Activated CD8-positive, alpha-beta memory T cell treated with anti-CD3 and anti-CD28 coated beads for 36 hours (primary cell): ENCODE results near the gene HSPE1. TPM values are rescaled to one million over a fixed set of nuclear protein-coding genes. Genes with fewer than 3 reads are reported as not detected.
"Not testable (repeated sequence)": the region's sequence is repeated elsewhere in the genome, so short reads cannot be mapped to it uniquely, and the experiment has no call there.

Experiments used
- CTCF ChIA-PET: fragments of 350-600 bp; sonication (Branson Sonifier 250); formaldehyde crosslinking; loops from one replicate; lab custom pipeline; 2021; ENCODE audit warnings: antibody characterized with exemption; lab: Charles Lee
- POLR2A ChIA-PET: fragments of 350-600 bp; sonication (Branson Sonifier 250); formaldehyde crosslinking; loops from one replicate; lab custom pipeline; 2021; ENCODE audit warnings: antibody characterized with exemption; lab: Charles Lee
- total RNA-seq, 2 experiments: library from RNA; stranded (reverse); gene quantifications; one replicate each; pipeline ENCODE4 v1.2.3, GENCODE V29; 2021

HSPE1 gene
- total RNA-seq, 2 experiments from 2014 or later = 479 to 516 TPM

DNA sequence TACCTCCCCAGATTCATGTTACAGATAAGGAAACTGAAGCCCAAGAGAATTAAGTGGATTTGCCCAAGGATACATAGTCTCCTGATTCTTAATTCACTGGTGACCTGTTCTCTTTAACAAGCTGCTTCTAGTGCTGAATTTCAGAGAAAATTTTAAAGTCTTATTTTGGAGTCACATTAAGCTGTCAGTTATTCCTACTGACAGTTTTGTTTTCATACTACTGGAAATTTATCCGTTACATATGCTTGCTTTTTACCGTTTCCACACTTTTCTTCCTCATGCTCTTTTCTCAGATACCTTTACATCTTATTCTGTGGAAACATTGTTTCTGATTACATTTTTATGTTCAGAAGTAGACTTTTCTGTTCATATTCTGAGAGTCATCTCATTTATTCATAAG, 17.0 kb downstream of the HSPE1 start:
- CTCF ChIA-PET = interaction anchor here (1.1 kb wide), 1 partner anchor 11 kb away, joined by 4 read pairs; no protein-coding TSS in a partner anchor
- POLR2A ChIA-PET = interaction anchor here (1.4 to 3.6 kb wide), 3 partner anchors 15 to 188 kb away, joined by 4 to 54 read pairs (median 7); partner anchors contain the start of genes HSPD1, HSPE1 and MARS2

DNA sequence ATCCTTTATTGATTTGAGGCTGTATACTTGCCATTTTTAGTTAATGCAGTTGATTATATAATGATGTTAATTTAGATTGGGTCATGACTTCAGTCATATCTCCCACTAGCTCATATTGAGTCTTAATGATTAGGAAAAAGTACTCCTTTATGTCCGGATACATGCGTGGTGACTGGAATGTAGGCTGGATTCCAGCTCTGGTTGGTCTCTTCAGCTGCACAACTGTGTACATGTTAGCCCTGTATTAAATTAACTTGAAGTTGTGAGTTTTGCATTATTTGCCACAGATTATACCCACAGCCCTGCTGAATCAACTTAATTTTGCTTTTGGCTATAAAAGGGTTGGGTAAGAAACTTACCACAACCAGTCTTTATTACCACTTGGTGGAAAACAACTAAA, 38.2 kb downstream of the HSPE1 start:
- ChIA-PET POLR2A (no interaction called here), CTCF (no interaction called here)

DNA sequence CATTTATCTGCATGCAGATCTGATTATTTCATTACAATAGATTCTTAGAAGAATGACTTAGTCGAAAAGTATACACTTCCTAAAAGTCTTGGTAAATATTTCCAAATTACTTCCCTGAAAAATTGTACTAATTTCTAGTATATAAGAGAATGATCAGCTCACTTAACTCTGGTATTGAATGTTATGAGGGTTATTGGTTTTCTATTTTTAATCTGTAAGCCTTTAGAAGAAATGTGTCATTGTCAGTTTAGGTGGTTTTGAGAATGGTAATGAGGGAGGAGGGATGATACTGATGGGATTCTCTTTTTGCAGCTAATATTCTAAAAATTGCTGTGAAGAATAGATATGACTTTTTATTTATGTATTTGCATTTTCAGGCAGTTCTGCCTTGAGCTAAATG, 39.6 kb downstream of the HSPE1 start:
- POLR2A ChIA-PET = interaction anchor here (0.6 kb wide), 1 partner anchor 47 kb away, joined by 4 read pairs; no protein-coding TSS in a partner anchor
- CTCF ChIA-PET = no interaction called here

DNA sequence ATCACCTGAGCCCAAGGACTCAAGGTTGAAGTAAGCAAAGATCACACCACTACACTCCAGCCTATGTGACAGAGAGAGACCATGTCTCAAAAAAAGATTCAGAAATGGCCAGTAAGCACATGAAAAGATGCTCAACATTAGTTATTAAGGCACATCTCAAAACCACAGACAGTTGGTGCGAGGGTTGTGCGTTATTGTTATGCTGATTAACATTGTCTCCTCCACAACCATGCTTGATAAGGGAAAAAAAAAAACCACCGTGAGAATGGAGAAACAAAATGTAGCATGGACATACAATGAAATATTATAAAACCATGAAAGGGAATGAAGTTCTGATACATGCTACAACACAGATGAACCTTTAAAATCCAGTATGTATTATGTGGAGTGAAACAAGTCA, 43.0 kb downstream of the HSPE1 start:
- POLR2A ChIA-PET = no interaction called here
- CTCF ChIA-PET = no interaction called here

DNA sequence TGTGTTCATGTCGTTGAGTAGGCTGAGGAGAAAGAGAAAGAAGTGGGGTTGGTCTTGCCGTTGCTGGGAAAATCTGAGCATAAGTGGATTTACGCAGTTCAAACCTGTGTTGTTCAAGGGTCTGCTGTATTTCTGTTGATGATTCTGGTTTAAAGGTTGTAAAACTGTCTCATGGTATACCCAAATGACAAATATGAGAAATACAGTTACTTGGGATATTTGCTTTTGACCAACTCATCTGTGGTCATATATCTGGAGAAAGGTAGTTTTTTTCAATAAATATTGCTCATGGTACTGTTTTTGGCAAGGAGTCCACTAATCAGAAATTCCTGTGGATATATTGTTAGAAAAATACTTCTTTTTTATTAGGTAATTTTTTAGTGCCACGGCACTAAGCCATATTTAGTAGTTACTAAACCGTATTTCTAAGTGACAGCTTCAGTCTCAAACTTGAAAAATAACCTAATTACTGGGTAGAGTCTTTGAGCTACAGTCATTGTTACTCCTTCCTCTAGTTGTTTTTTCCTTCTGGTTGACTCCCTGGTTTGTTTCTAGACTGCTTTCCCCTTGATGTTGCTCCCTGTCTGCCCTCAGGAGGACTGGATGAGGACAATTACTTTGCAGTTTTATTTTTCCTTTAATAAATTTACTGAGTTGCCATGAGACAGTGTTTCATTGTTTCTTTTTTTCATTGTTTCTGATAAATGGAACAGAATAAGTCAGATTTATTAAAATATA, 47.2 kb downstream of the HSPE1 start:
- ChIA-PET POLR2A (no interaction called here), CTCF (no interaction called here)

DNA sequence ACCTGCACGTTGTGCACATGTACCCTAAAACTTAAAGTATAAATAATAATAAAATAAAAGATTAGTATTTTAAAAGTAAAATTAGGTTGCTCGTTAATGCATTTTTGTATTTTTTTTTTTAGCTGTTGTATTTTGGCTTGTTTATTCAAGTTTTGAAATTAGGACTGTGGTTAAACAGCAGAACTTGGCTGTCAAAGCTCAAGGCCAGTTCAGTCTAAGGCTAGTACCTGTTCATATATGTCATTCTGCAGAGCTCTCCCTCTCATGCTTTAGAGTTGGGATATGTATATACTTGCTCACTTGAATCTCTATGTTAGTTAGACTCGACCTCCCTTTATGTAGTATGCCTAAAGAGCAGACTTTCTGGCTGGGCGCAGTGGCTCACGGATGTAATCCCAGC, 48.4 kb downstream of the HSPE1 start:
- ChIA-PET POLR2A (no interaction called here), CTCF (no interaction called here)

DNA sequence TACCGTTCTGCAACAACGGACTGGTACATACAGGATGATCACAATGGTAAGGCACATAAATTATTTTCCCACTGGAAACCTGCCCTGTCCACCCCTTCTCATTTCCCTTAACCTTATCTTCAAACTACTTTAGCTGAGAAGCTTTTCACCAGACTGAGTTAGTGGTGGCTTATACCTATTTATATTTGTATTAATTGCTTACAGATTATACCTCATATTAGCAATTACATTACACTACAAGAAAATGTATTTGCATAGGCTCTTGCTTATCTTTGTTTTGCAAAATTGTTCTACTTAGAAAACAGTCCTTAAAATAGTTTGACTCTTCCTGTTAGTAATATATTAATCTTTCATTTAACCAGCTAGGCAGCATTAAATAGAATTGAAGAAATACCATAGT, 51.1 kb downstream of the HSPE1 start:
- CTCF ChIA-PET, POLR2A ChIA-PET: not testable (repeated sequence)

Other genes starting within 250 kb of the HSPE1 start
- gene ANKRD44, start 189.6 kb upstream of the HSPE1 start, total RNA-seq = 100 to 1,000 TPM; 119 to 130 TPM
- 100 to 1,000 TPM; 218 to 223 TPM for gene SF3B1, start 65.4 kb upstream of the HSPE1 start, total RNA-seq
- gene COQ10B, start 46.8 kb upstream of the HSPE1 start, total RNA-seq = 10 to 100 TPM; 19.2 to 20.1 TPM
- 1,000 to 10,000 TPM; 1,206 to 1,225 TPM for gene HSPD1, start 539 bp upstream of the HSPE1 start, total RNA-seq
- 10 to 100 TPM; 23.4 to 23.6 TPM for gene MOB4, start 15.7 kb downstream of the HSPE1 start, total RNA-seq
- not detected for gene RFTN2, start 175.2 kb downstream of the HSPE1 start, total RNA-seq
- gene MARS2, start 205.0 kb downstream of the HSPE1 start, total RNA-seq = 10 to 100 TPM; 25.2 to 27.1 TPM